SK-N-SH (cell line): ENCODE data around the gene OPA1.

ENCODE experiments used
- CTCF ChIP-seq: fragments of 200-600 bp; sonication (generic); IDR thresholded peaks from 2 replicates; pipeline ENCODE4 v1.6.1; 2017; ENCODE audit warnings: antibody characterized with exemption, mild to moderate bottlenecking, moderate library complexity
- EZH2phosphoT487 ChIP-seq: fragments of 200-600 bp; sonication (generic); IDR thresholded peaks from 2 replicates; pipeline ENCODE4 v1.6.1; 2017; ENCODE audit warnings: low read depth, mixed run types, mild to moderate bottlenecking, antibody characterized with exemption, moderate library complexity, borderline replicate concordance
- FOXM1 ChIP-seq: IDR thresholded peaks from 2 replicates; pipeline ENCODE4 v1.4.0; 2012; ENCODE audit warnings: low read depth, mild to moderate bottlenecking
- MXI1 ChIP-seq: IDR thresholded peaks from 2 replicates; pipeline ENCODE4 v1.6.1; 2012; ENCODE audit warnings: mild to moderate bottlenecking, low read depth, low read length, improper control_type of control experiment
- POLR2AphosphoS5 ChIP-seq: IDR thresholded peaks from 2 replicates; pipeline ENCODE4 v1.6.1; 2012; ENCODE audit warnings: low read depth, low read length
- RFX5 ChIP-seq: IDR thresholded peaks from 2 replicates; pipeline ENCODE4 v1.6.1; 2012; ENCODE audit warnings: mild to moderate bottlenecking, improper control_type of control experiment, low read length
- SIN3A ChIP-seq: IDR thresholded peaks from 2 replicates; pipeline ENCODE4 v1.6.1; 2012; ENCODE audit warnings: low read depth, mild to moderate bottlenecking, low read length, moderate library complexity, borderline replicate concordance
- SMC3 ChIP-seq: IDR thresholded peaks from 2 replicates; pipeline ENCODE4 v1.6.1; 2012; ENCODE audit warnings: low read depth, low read length, improper control_type of control experiment
- YY1 ChIP-seq: IDR thresholded peaks from 2 replicates; pipeline ENCODE4 v1.4.0; 2012; ENCODE audit warnings: low read depth, mild to moderate bottlenecking

- TF ChIP-seq EZH2phosphoT487 (no peak), SIN3A (no peak), CTCF (no peak), FOXM1 (no peak), SMC3 (no peak), POLR2AphosphoS5 (no peak), YY1 (no peak), MXI1 (no peak), RFX5 (no peak)
These were observed 138.6 kb downstream of the OPA1 start for GRCh38 chr3:193731656-193732055.
